ENCODE measurements around the gene CYSRT1.
A peak's percentile ranks its signal among the peaks of the same experiment; 100 is the strongest.
"Not testable (repeated sequence)": the region's sequence is repeated elsewhere in the genome, so short reads cannot be mapped to it uniquely, and the experiment has no call there.

The CYSRT1 gene

GRCh38 chr9:137256856-137257255 lies 31.9 kb downstream of the CYSRT1 start:
- Histone ChIP-seq H3K4me2 (peak overlapping the region; percentile 94 to 100 (median 98)), H3K4me3 (peak overlapping the region; percentile 86 to 100 (median 97))
- TF ChIP-seq Cebpa-rat (IDR thresholded peaks at IDR 0.05): no peak

GRCh38 chr9:137262173-137262908 lies 37.4 kb downstream of the CYSRT1 start:
- H3K4me2 ChIP-seq; H3K4me3 ChIP-seq; H3K27me3 ChIP-seq; H3K9me3 ChIP-seq (replicated peaks in 1 of 11); H3K9ac ChIP-seq; H3K27ac ChIP-seq: not testable (repeated sequence)
- H4K20me1 ChIP-seq: peaks cover 0 to 65% (median 19%) of the 10 kb centered on the region in 11 experiments; a peak in 15 of 22 replicates
- peaks cover 14 to 34% (median 23%) of the 10 kb centered on the region in 10 experiments for H3K4me1 ChIP-seq
- peaks cover 58 to 87% (median 74%) of the 10 kb centered on the region in 11 experiments for H3K36me3 ChIP-seq

More at GRCh38 chr9:137256856-137257255, 31.9 kb downstream of the CYSRT1 start:
- Histone ChIP-seq H3K36me3 (peaks cover 27 to 52% (median 43%) of the 10 kb centered on the region in 11 experiments), H3K4me1 (peaks cover 43 to 64% (median 52%) of the 10 kb centered on the region in 10 experiments), H3K9me3 (replicated peaks in 1 of 11) (no peaks in the 10 kb centered on the region), H4K20me1 (peaks cover 12 to 44% (median 20%) of the 10 kb centered on the region in 11 experiments; a peak in 20 of 22 replicates), H3K27me3 (no peaks in the 10 kb centered on the region), H3K27ac (0 out of 22 replicates have a peak overlapping the region, but pooled peaks of 3 of the 11 experiments have one; percentile 80 to 90 (median 84)), H3K9ac (peak overlapping the region; percentile 83 to 97 (median 90))

- H4K20me1 ChIP-seq: peaks cover 0 to 65% (median 19%) of the 10 kb centered on the region in 11 experiments; a peak in 15 of 22 replicates
- H3K36me3 ChIP-seq: peaks cover 64 to 87% (median 77%) of the 10 kb centered on the region in 11 experiments
Observed at GRCh38 chr9:137262909-137263285, 37.9 kb downstream of the CYSRT1 start.

GRCh38 chr9:137263506-137263905 lies 38.5 kb downstream of the CYSRT1 start:
- peaks cover 64 to 84% (median 76%) of the 10 kb centered on the region in 11 experiments for H3K36me3 ChIP-seq
- H3K4me3 ChIP-seq: no peak overlapping the region
- peaks cover 17 to 36% (median 26%) of the 10 kb centered on the region in 10 experiments for H3K4me1 ChIP-seq
- no peak overlapping the region; a peak in 1 of 22 replicates for H3K9ac ChIP-seq
- no peak for TF ChIP-seq Cebpa-rat (IDR thresholded peaks at IDR 0.05)
- H3K4me2 ChIP-seq: no peak overlapping the region
- no peaks in the 10 kb centered on the region for H3K9me3 ChIP-seq (replicated peaks in 1 of 11)
- H3K27me3 ChIP-seq: no peaks in the 10 kb centered on the region
- H3K27ac ChIP-seq: no peak overlapping the region
- peaks cover 0 to 65% (median 19%) of the 10 kb centered on the region in 11 experiments; a peak in 17 of 22 replicates for H4K20me1 ChIP-seq

More at GRCh38 chr9:137262909-137263285, 37.9 kb downstream of the CYSRT1 start:
- Histone ChIP-seq H3K4me1 (peaks cover 15 to 34% (median 23%) of the 10 kb centered on the region in 10 experiments), H3K9me3 (replicated peaks in 1 of 11) (no peaks in the 10 kb centered on the region), H3K4me3 (no peak overlapping the region), H3K27ac (no peak overlapping the region), H3K27me3 (no peaks in the 10 kb centered on the region), H3K4me2 (no peak overlapping the region), H3K9ac (no peak overlapping the region)
- TF ChIP-seq Cebpa-rat (IDR thresholded peaks at IDR 0.05): no peak

DNA sequence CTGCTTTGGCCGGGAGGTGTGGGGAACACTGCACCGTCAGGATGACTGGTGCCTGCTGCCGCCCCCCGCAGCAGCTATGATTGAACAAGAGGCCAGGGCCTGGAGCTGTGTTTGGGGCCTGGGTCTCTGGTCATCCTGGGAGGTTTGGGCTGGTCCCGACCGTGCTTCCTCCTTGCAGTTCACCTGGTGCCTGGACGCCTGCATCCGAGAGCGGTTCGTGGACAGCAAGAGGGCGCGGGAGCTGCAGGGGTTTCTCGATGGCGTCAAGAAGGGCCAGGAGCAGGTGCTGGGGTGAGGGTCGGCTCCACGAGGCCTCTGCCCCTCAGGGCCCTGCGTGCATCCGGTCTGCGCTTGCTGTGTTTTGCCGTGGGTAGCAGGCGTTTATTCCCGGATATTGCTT lies 39.1 kb downstream of the CYSRT1 start:
- H3K27ac ChIP-seq: no peak overlapping the region
- no peaks in the 10 kb centered on the region for H3K27me3 ChIP-seq
- H3K9ac ChIP-seq: no peak overlapping the region
- H3K4me1 ChIP-seq: peaks cover 20 to 39% (median 26%) of the 10 kb centered on the region in 10 experiments
- H4K20me1 ChIP-seq: peaks cover 0 to 65% (median 16%) of the 10 kb centered on the region in 11 experiments; a peak in 17 of 22 replicates
- H3K4me2 ChIP-seq: no peak overlapping the region
- TF ChIP-seq Cebpa-rat (IDR thresholded peaks at IDR 0.05): no peak
- H3K9me3 ChIP-seq (replicated peaks in 1 of 11): no peaks in the 10 kb centered on the region
- peaks cover 64 to 84% (median 76%) of the 10 kb centered on the region in 11 experiments for H3K36me3 ChIP-seq
- H3K4me3 ChIP-seq: no peak overlapping the region

GRCh38 chr9:137265496-137266161 lies 40.7 kb downstream of the CYSRT1 start:
- Histone ChIP-seq H3K4me2 (0 out of 22 replicates have a peak overlapping the region, but pooled peaks of 1 of the 11 experiments have one; percentile 1), H3K4me1 (peaks cover 36 to 51% (median 39%) of the 10 kb centered on the region in 10 experiments), H4K20me1 (peaks cover 0 to 75% (median 20%) of the 10 kb centered on the region in 11 experiments; a peak in 17 of 22 replicates), H3K9ac (peak overlapping the region in 1 of 11 experiments; percentile 19; a peak in 2 of 22 replicates), H3K9me3 (replicated peaks in 1 of 11) (no peaks in the 10 kb centered on the region), H3K36me3 (peaks cover 63 to 91% (median 81%) of the 10 kb centered on the region in 11 experiments), H3K27me3 (no peaks in the 10 kb centered on the region), H3K4me3 (no peak overlapping the region), H3K27ac (peak overlapping the region in 1 of 11 experiments; percentile 21; a peak in 1 of 22 replicates)
- TF ChIP-seq Cebpa-rat (IDR thresholded peaks at IDR 0.05): no peak

GRCh38 chr9:137266162-137266527 lies 41.2 kb downstream of the CYSRT1 start:
- H3K36me3 ChIP-seq: peaks cover 60 to 91% (median 81%) of the 10 kb centered on the region in 11 experiments
- peak overlapping the region in 1 of 11 experiments; percentile 19; a peak in 2 of 22 replicates for H3K9ac ChIP-seq
- no peak overlapping the region for H3K4me3 ChIP-seq
- H4K20me1 ChIP-seq: peaks cover 3 to 80% (median 25%) of the 10 kb centered on the region in 11 experiments; a peak in 19 of 22 replicates
- H3K4me2 ChIP-seq: 0 out of 22 replicates have a peak overlapping the region, but pooled peaks of 1 of the 11 experiments have one; percentile 1
- no peaks in the 10 kb centered on the region for H3K27me3 ChIP-seq
- H3K27ac ChIP-seq: peak overlapping the region in 1 of 11 experiments; percentile 21; a peak in 2 of 22 replicates
- TF ChIP-seq Cebpa-rat (IDR thresholded peaks at IDR 0.05): no peak
- no peaks in the 10 kb centered on the region for H3K9me3 ChIP-seq (replicated peaks in 1 of 11)
- peaks cover 41 to 56% (median 44%) of the 10 kb centered on the region in 10 experiments for H3K4me1 ChIP-seq

DNA sequence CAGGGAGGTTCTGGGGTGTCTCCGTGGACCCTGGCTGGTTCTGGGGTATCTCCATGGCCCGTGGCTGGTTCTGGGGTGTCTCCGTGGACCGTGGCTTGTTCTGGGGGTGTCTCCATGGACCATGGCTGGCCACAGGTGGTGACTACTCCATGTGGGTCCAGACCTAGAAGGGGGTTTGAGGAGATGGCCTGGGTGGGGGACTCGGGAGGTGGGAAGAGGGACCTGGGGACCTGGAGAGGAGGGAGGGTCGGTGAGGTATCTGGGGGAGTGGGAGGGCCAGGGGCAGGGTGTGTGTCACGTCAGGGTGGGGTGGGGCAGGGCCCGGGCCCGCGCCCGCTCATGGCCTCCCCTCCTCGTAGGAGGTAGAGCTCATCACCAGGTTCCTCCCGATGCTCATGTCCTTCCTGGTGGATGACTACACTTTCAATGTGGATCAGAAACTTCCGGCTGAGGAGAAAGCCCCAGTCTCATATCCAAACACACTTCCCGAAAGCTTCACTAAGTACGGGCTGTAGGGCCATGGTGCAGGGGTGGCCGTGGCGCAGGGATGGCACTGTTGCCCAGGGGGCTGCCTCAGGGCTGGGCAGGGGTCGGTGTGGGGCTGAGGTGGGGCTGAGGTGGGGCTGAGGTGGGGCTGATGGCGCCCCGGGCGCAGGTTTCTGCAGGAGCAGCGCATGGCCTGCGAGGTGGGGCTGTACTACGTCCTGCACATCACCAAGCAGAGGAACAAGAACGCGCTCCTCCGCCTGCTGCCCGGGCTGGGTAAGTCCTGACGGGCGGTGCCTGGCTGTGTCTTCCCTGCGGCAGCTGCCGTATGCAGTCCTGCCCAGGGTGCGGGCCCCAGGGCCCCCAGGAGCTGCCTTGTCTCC lies 41.8 kb downstream of the CYSRT1 start:
- Histone ChIP-seq H3K4me2 (peak overlapping the region; percentile 15 to 98 (median 80); a peak in 12 of 22 replicates), H3K9ac (peak overlapping the region in 1 of 11 experiments; percentile 17; a peak in 2 of 22 replicates), H3K4me3 (no peak overlapping the region), H3K27me3 (no peaks in the 10 kb centered on the region), H4K20me1 (peaks cover 5 to 81% (median 32%) of the 10 kb centered on the region in 11 experiments; a peak in 20 of 22 replicates), H3K36me3 (peaks cover 54 to 84% (median 75%) of the 10 kb centered on the region in 11 experiments), H3K27ac (peak overlapping the region in 1 of 11 experiments; percentile 72; a peak in 3 of 22 replicates), H3K9me3 (replicated peaks in 1 of 11) (no peaks in the 10 kb centered on the region), H3K4me1 (peaks cover 46 to 63% (median 51%) of the 10 kb centered on the region in 10 experiments)
- no peak for TF ChIP-seq Cebpa-rat (IDR thresholded peaks at IDR 0.05)

Data from BLaER1 treated with 17β-estradiol and CSF1 and Interleukin-3, amounts not matched to agents 10 nM and 100 nM (cell line).